Parathyroid adenoma (tissue), 2 donors: ENCODE data around the gene SPEF2.

ENCODE experiments used
- H2AFZ ChIP-seq: fragments of 300-600 bp; sonication (generic); one replicate; pipeline ENCODE4 v1.7.0; 2017; ENCODE audit warnings: antibody characterized with exemption, mild to moderate bottlenecking
- H3K27ac ChIP-seq: fragments of 300-600 bp; sonication (generic); one replicate; pipeline ENCODE4 v1.7.0; 2017
- H3K27me3 ChIP-seq: fragments of 300-600 bp; sonication (generic); one replicate; pipeline ENCODE4 v1.7.0; 2017; ENCODE audit warnings: low read length; ENCODE audit not compliant: control insufficient read depth, insufficient read depth
- H3K36me3 ChIP-seq: fragments of 300-600 bp; sonication (generic); one replicate; pipeline ENCODE4 v1.7.0; 2017; ENCODE audit warnings: low read length; ENCODE audit not compliant: control insufficient read depth, insufficient read depth
- H3K4me1 ChIP-seq: fragments of 300-600 bp; sonication (generic); one replicate; pipeline ENCODE4 v1.7.0; 2017; ENCODE audit warnings: control low read depth
- H3K4me2 ChIP-seq: fragments of 300-600 bp; sonication (generic); one replicate; pipeline ENCODE4 v1.7.0; 2017; ENCODE audit warnings: low read length
- H3K4me3 ChIP-seq: fragments of 300-600 bp; sonication (generic); one replicate; pipeline ENCODE4 v1.7.0; 2017; ENCODE audit warnings: low read depth, low read length
- H3K79me2 ChIP-seq: fragments of 300-600 bp; sonication (generic); one replicate; pipeline ENCODE4 v1.7.0; 2017; ENCODE audit warnings: control low read depth
- H3K9ac ChIP-seq: fragments of 300-600 bp; sonication (generic); one replicate; pipeline ENCODE4 v1.7.0; 2017; ENCODE audit warnings: mild to moderate bottlenecking
- H3K9me3 ChIP-seq: fragments of 300-600 bp; sonication (generic); one replicate; pipeline ENCODE4 v1.7.0; 2017; ENCODE audit warnings: low read length; ENCODE audit not compliant: control insufficient read depth
- CTCF ChIP-seq: fragments of 300-600 bp; sonication (generic); IDR thresholded peaks from one replicate; pipeline ENCODE4 v1.7.0; 2017; ENCODE audit warnings: antibody characterized with exemption, mild to moderate bottlenecking
- donor health status: primary hyperparathyroidism.

SPEF2 gene

GRCh38 chr5:35677878-35678277, 60.2 kb downstream of the SPEF2 start:
- no peak overlapping the region for H3K4me2 ChIP-seq
- no peak for TF ChIP-seq CTCF

GRCh38 chr5:35678661-35679060, 61.0 kb downstream of the SPEF2 start:
- Histone ChIP-seq H3K4me3 (no peak overlapping the region), H3K4me2 (no peak overlapping the region), H3K4me1 (peaks cover 32% of the 10 kb centered on the region), H3K27ac (peak overlapping the region; percentile 60), H3K9me3 (no peaks in the 10 kb centered on the region), H3K9ac (no peak overlapping the region), H3K36me3 (no peaks in the 10 kb centered on the region), H2AFZ (peak overlapping the region; percentile 71), H3K27me3 (no peaks in the 10 kb centered on the region), H3K79me2 (no peaks in the 10 kb centered on the region)
- no peak for TF ChIP-seq CTCF

More at GRCh38 chr5:35677878-35678277, 60.2 kb downstream of the SPEF2 start:
- H3K36me3 ChIP-seq = no peaks in the 10 kb centered on the region
- H3K4me1 ChIP-seq = peaks cover 32% of the 10 kb centered on the region
- no peak overlapping the region for H3K4me3 ChIP-seq
- H3K9ac ChIP-seq = no peak overlapping the region
- peak overlapping the region; percentile 14 for H2AFZ ChIP-seq
- no peaks in the 10 kb centered on the region for H3K79me2 ChIP-seq
- no peaks in the 10 kb centered on the region for H3K9me3 ChIP-seq
- no peaks in the 10 kb centered on the region for H3K27me3 ChIP-seq
- H3K27ac ChIP-seq = peak overlapping the region; percentile 60

- Histone ChIP-seq H3K9ac (no peak overlapping the region), H2AFZ (peak overlapping the region; percentile 71), H3K4me1 (peaks cover 33% of the 10 kb centered on the region), H3K4me2 (no peak overlapping the region), H3K27me3 (no peaks in the 10 kb centered on the region), H3K79me2 (no peaks in the 10 kb centered on the region), H3K4me3 (no peak overlapping the region), H3K36me3 (no peaks in the 10 kb centered on the region), H3K27ac (peak overlapping the region; percentile 60), H3K9me3 (no peaks in the 10 kb centered on the region)
- no peak for TF ChIP-seq CTCF
Observed at GRCh38 chr5:35679357-35679756, 61.7 kb downstream of the SPEF2 start.

GRCh38 chr5:35681911-35682310, 64.2 kb downstream of the SPEF2 start:
- H3K9me3 ChIP-seq = no peaks in the 10 kb centered on the region
- H3K4me2 ChIP-seq = no peak overlapping the region
- H3K27me3 ChIP-seq = no peaks in the 10 kb centered on the region
- H3K4me1 ChIP-seq = peaks cover 36% of the 10 kb centered on the region
- H3K9ac ChIP-seq = no peak overlapping the region
- no peaks in the 10 kb centered on the region for H3K79me2 ChIP-seq
- no peak overlapping the region for H3K4me3 ChIP-seq
- H3K36me3 ChIP-seq = no peaks in the 10 kb centered on the region
- no peak overlapping the region for H2AFZ ChIP-seq
- TF ChIP-seq CTCF = no peak
- H3K27ac ChIP-seq = no peak overlapping the region

GRCh38 chr5:35683466-35683865, 65.8 kb downstream of the SPEF2 start:
- peaks cover 21% of the 10 kb centered on the region for H3K4me1 ChIP-seq
- no peaks in the 10 kb centered on the region for H3K36me3 ChIP-seq
- no peak overlapping the region for H3K27ac ChIP-seq
- no peak for TF ChIP-seq CTCF
- no peak overlapping the region for H3K9ac ChIP-seq
- no peak overlapping the region for H3K4me3 ChIP-seq
- no peaks in the 10 kb centered on the region for H3K79me2 ChIP-seq
- no peaks in the 10 kb centered on the region for H3K9me3 ChIP-seq
- no peak overlapping the region for H3K4me2 ChIP-seq
- H3K27me3 ChIP-seq = no peaks in the 10 kb centered on the region
- no peak overlapping the region for H2AFZ ChIP-seq
